T follicular helper cell (primary cell): ENCODE measurements around the gene DIS3L2.
"Not testable (repeated sequence)": the region's sequence is repeated elsewhere in the genome, so short reads cannot be mapped to it uniquely, and the experiment has no call there.

Source experiments
- DNase-seq: peaks from one replicate; pipeline ENCODE4 v3.0.0-alpha.2; 2020; ENCODE audit warnings: low read depth

Gene DIS3L2

DNA sequence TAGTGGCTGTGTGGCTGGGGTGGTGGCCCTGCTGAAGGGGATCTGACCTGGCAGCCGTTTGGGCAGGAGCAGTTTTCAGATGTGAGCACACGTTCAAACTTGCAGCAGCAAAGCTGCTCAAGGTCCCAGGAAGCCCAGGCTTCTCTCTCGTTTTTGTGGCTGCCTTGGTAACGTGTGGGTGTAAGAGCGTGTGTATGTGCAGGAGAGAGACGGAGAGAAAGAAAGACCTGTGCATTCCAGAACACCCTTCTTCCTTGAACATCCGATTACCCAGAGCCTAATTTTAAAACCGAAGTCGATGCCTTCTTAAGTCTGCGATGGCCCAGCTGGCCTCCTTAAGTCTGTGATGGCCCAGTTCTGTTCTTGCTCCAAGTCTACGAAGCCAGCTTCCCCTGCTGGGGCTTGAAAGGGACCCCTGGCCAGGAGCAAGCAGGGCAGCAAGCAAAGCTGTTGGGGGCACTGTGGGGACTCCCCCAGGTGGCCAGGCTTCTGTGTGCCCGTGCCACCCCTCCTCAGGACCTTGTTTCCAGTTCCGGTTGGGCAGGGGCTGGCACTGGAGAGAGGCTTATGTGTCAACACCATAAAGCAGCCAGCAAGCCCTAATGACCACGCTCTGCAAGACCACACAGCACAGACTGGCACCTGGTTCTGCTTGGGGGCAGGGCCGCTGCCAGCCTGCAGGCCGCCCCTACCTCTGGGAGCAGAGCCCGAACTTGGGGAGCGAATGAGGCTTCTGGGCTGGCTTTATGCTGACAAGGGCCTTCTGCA is 361.2 kb downstream of the DIS3L2 start:
- no peak for DNase-seq

DNA sequence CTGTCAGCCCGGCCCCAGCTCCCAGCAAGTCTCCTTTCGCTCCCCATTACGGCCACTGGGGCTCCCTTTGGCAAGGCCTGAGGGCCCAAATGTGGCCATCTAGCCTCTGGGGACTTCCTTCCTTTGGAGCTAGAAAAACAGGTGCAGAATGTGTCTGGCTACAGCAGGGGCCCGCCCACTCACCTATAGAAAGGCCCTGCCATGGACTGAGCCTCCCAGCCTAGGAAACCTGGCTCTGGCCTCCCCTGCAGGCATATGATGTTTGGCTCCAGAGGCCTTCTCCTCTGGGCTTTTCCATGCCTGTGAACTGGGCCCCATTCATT is 361.8 kb downstream of the DIS3L2 start:
- no peak for DNase-seq

GRCh38 chr2:232323967-232324366 is 362.5 kb downstream of the DIS3L2 start:
- DNase-seq, result not testable (repeated sequence)

DNA sequence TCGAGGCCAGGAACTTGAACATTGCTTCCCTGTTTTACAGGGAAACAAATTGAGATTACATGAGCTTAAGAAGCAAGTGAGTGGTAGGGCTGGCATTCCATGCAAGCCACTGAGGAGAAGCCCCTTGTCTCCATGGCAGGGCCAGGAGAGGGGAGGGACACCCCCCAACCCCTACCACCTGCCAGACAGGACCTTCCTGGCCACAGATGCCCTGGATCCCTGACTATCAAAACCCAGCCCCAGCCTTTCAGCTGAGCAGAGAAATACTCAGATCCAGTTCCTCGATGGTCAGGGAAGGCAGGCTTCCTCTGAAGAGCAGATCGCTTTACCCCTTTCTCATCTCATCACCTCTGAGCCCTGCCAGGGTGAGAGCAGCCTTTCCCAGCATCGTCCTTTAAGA is 363.3 kb downstream of the DIS3L2 start:
- DNase-seq, result no peak

DNA sequence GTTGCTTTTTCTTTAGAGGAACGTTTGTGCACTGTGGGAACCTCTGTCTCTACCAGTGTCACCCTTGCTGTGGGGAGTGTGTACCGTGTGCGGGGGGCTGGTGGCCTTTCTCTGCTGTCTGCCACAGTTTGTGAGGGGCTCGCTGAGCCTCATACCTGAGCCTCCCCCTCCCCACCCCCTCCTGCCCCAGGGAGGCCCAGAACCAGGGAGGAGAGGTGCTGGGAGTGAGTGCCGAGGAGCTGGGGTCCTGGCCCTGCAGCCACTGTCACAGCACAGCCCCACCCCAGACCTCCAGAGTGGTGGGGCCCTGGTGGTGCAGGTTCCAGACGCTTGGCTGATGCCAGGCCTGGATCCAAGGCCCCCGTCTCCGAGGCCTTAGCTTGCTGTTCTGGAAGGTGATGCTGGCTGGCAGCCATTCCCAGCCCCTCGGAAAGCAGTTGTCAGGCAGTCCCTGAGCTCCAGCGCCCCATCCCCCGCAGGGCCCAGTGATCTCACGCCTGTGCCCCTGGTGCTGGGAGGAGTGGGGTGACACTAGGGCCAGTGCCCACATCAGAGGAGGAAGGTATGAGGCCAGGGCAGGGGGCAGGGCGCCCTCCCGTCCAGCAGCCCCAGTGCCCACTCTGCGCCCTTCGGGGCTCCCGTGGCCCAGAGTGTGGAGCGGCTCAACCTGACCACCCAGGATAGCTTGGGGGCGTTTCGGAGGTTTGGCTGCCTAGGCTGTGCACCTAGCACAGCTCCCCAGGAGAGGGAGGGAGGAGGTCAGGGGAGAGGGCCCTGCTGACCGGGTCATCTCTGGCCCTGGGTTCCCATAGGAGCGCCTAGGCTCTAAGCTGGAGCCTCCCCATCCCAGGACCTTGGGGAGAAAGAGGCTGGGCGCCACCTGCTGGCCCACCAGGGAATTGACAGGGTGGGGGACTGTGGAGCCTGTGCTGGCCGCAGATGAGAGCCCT is 364.1 kb downstream of the DIS3L2 start:
- peak; percentile 34 for DNase-seq

DNA sequence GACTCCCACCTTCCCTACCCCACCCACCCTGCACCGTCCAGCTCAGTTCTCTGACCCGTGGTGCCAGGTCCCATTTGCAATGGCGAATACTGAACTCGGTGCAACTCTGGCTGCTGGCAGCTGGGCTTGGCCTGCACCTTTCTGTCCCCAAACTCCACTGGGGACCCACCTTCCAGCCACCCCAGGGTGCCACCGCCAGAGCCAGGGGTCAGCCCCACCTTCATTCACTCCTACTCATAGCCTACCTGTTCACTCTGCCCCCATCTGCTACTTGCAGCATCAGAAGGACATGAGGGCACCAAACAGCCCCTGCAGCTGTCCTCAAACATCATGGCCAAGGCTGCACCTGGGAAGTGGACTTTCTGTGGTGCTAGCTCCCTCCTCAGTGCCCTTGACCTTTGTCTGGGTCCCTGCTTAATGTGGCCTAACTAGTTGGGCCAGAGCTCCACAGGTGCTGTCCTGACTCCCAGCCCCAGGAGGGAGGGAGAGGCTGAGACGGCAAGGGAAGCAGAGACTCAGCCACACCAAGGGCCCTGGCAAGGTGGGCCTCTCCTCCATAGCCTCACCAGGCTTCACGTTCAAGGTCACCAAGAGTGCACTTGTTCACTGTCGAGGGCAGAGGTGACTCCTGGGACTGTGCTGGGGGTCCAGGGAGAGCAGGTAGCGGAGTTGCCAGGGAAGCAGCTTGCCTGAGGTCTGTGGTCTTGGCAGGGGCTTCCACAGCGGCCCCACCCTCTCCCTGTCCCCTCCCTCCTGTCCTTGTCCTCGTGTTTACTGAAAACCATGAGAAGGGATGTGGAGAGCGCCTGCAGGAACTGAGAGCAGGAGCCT is 365.0 kb downstream of the DIS3L2 start:
- not testable (repeated sequence) for DNase-seq

GRCh38 chr2:232327105-232328031 is 365.9 kb downstream of the DIS3L2 start:
- DNase-seq, result peak; percentile 73

GRCh38 chr2:232328032-232328422 is 366.5 kb downstream of the DIS3L2 start:
- DNase-seq, result no peak

- DNase-seq, result no peak
Measured at GRCh38 chr2:232328516-232329460, 367.3 kb downstream of the DIS3L2 start.

- DNase-seq, result no peak
Measured at GRCh38 chr2:232329716-232330067, 368.2 kb downstream of the DIS3L2 start.

DNA sequence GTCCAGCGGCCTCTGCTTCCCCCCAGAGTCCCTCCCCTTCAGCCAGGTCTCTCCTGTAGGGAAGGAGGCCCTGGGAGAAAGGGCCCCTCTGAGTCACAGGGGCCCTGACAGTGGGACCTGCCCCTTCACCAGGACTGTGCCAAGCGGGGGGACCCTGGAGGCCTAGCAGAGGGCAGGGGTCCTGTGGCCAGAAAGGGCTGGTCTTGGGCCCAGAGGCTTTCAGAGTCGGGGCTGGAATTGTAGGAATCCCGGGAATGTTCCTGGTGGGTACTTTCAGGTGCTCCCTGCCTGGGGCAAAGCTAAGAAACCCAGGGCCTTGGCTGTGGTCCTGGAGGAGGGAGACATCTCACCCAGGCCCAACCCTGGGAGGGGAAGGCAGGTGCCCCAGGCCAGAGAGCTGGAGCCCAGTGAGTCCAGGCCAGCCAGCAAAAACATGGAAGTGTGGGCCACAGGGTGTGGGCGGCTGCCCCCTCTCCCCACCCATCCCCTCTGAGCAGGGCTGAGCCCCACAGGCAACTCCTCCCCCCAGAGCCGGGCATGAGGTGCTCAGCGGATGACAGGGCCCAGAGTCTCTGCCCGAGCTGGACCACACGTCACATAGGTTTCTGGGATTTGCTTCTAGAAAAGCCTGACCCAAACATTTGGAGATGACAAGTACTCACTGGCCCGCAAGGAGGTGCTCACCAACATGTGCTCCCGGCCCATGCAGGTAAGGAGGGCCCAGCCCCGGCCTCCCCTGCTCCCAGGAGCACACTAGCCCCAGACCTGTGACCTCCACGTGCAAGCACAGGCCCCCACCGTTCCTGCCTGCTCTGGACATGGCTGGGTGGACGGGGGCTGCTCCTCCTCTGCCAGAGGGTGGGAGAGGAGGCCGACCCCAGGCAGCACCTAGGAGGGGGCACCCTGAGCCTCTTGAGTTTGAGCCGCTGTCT is 368.8 kb downstream of the DIS3L2 start:
- no peak for DNase-seq

DNA sequence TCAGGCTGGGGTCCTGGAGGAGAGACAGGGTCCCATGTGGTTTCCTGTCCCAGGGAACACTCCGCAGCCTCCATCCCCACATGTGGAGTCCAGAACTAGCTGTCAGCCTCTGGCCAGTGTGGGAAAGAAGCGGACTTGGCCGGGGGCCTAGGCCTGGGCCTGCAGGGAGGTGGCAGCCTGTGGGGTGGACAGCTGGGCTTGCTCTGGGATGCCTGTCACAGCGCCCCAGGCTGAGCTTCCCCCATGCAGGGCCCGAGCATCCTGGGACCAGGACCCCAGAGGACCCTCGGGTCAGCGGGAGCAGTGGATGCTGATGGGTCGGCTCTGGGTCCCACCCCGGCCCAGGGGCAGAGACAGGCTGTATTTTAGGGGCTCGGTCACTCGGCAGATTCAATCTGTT is 369.5 kb downstream of the DIS3L2 start:
- not testable (repeated sequence) for DNase-seq

DNA sequence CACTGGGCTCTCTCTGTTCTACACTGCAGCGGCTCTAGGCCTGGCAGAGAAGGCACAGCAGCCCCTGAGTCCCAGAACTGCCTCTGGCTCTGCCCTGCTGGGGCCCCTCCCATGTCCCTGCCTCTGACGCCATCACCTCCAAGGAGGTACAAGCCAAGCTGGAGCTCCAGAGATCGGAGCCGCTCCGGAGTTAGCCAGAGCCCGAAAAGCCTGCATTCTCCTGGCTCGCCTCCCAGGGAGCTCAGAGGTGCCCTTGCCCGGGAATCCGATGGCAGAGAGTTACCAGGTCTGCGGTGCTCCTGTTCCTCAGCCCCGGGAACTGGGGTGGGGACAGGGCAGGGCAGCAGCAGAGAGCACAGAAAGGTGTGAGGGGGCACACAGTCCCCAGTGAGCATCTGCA is 370.1 kb downstream of the DIS3L2 start:
- not testable (repeated sequence) for DNase-seq

GRCh38 chr2:232332244-232332939 is 370.9 kb downstream of the DIS3L2 start:
- not testable (repeated sequence) for DNase-seq

DNA sequence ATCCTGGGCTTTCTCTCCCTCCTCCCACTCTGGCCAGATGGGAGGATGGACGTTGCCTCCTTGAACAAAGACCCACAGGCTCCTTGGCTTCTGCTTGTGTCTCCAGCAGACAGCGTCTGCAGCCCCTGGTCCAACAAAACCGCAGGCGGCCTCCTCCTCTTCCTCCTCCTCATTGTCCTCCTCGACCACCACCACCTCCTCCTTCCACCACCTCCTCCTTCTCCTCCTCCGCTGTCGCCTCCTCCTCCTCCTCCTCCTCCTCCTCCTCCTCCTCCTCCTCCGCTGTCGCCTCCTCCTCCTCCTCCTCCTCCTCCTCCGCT is 371.4 kb downstream of the DIS3L2 start:
- no peak for DNase-seq

- DNase-seq, result no peak
Measured at GRCh38 chr2:232333361-232334135, 372.0 kb downstream of the DIS3L2 start.

DNA sequence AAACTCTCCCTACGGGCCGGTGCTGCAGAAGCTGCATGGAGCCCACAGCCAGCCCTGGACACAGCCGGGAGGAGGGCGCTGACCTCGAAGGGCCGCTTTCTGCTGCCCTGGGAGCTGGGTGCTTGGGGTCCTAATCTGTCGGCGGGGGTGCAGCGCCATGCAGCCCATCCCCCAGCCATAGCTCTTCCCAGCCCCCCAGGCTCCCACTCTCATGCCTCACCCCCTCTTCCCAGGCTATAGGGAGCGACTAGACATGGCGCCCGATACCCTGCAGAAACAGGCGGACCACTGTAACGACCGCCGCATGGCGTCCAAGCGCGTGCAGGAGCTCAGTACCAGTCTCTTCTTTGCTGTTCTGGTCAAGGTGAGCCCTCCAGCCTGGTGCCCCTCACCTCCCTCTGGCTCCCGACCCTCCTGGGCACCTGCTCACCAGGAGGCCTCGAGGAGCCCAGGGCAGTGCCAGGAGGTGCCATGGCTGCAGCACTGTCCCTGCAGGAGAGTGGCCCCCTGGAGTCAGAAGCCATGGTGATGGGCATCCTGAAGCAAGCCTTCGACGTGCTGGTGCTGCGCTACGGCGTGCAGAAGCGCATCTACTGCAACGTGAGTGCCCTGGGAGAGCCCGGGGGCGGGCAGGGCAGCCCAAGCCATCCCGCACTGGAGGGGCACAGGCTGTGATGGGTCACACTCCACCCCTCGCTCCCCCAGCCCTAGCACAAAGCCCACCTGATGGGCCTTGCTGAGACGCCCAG is 372.8 kb downstream of the DIS3L2 start:
- DNase-seq, result not testable (repeated sequence)
